Mucosa of rectum (tissue), 2 donors: ENCODE results near the gene SMKR1.
"Not testable (repeated sequence)": the region's sequence is repeated elsewhere in the genome, so short reads cannot be mapped to it uniquely, and the experiment has no call there.

Source experiments
- H3K27ac ChIP-seq, 2 donors: one replicate each; pipeline ENCODE4 v1.7.0; 2013; ENCODE audit warnings: inconsistent platforms in 2 of 2, low read depth in 2 of 2, low read length in 2 of 2
- H3K27me3 ChIP-seq, 2 donors: one replicate each; pipeline ENCODE4 v1.7.0; 2013; ENCODE audit warnings: low read length in 2 of 2; ENCODE audit not compliant: control insufficient read depth in 2 of 2, insufficient read depth in 2 of 2
- H3K36me3 ChIP-seq, 2 donors: one replicate each; pipeline ENCODE4 v1.7.0; 2013; ENCODE audit warnings: low read length in 2 of 2; ENCODE audit not compliant: control insufficient read depth in 2 of 2, insufficient read depth in 2 of 2
- H3K4me1 ChIP-seq, 2 donors: one replicate each; pipeline ENCODE4 v1.7.0; 2013; ENCODE audit warnings: low read length in 2 of 2, mild to moderate bottlenecking in 1 of 2; ENCODE audit not compliant: control insufficient read depth in 2 of 2, insufficient read depth in 2 of 2
- H3K4me3 ChIP-seq, 2 donors: one replicate each; pipeline ENCODE4 v1.7.0; 2013; ENCODE audit warnings: low read length in 2 of 2
- H3K9ac ChIP-seq, 2 donors: one replicate each; pipeline ENCODE4 v1.7.0; 2013; ENCODE audit warnings: low read length in 2 of 2, low read depth in 1 of 2, mild to moderate bottlenecking in 1 of 2
- H3K9me3 ChIP-seq, 2 donors: one replicate each; pipeline ENCODE4 v1.7.0; 2013; ENCODE audit warnings: low read length in 2 of 2; ENCODE audit not compliant: control insufficient read depth in 2 of 2
- donor health status: healthy.
- donor health status: Normal muscosa, but diverticular disease.

The SMKR1 gene

DNA sequence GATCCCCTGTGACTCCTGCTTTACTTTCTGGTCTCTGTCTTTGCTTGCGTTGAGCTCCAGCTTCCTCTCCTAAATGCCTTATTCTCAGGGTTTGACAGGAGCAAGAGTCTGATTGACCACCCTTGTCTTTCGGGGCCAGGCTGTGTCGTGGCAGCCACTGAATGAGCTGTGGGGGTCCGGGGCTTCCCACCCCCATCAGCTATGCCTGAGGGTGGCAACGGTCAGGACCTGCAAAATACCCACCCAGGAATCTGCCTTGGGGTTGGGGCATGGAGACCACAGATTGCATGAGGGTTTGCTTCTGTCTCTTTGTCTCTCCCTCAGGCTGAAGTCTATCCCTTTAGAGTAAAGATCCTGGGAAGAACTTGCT, 20.6 kb downstream of the SMKR1 start:
- Histone ChIP-seq H3K4me3 (no peak overlapping the region), H3K4me1 (no peaks in the 10 kb centered on the region), H3K36me3 (no peaks in the 10 kb centered on the region), H3K27ac (no peak overlapping the region), H3K27me3 (peaks cover 0 to 3% of the 10 kb centered on the region in 2 donors), H3K9me3 (no peaks in the 10 kb centered on the region), H3K9ac (no peak overlapping the region)

DNA sequence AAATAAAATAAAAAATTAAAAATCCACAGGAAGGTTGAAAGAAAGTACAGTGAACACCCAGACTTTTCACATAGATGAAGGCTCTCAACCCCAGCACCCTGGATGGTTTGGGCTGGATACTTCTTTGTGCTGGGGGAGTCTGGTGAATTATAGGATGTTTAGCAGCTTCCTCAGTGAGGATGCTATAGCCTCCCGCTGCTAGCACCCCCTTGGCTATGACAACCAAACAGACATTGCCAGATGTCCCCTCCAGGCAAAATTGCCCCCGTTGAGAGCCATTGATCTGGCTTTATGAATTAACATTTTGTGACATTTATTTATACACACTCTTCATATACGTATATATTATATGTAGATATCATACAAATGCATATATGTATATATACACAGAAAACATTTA, 21.6 kb downstream of the SMKR1 start:
- Histone ChIP-seq H3K4me1 (no peaks in the 10 kb centered on the region), H3K9ac (no peak overlapping the region), H3K27ac (no peak overlapping the region), H3K4me3 (no peak overlapping the region), H3K9me3 (no peaks in the 10 kb centered on the region), H3K36me3 (no peaks in the 10 kb centered on the region), H3K27me3 (peaks cover 0 to 3% of the 10 kb centered on the region in 2 donors)

DNA sequence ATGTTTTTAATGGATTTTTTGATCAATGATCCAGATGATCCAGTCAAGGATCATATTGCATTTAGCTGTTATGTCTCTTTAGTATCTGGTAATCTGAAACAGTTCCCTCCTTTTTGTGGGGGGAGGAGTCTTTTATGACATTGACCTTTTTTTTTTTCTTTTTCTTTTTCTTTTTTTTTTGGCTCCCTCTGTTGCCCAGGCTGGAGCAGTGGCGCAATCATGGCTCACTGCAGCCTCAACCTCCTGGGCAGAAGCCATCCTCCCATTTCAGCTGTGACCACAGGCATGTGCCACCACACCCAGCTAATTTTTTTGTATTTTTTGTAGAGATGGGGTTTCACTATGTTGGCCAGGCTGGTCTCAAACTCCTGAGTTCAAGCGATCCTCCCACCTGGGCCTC, 22.1 kb downstream of the SMKR1 start:
- not testable (repeated sequence) for H3K27ac ChIP-seq, H3K36me3 ChIP-seq, H3K9ac ChIP-seq, H3K4me3 ChIP-seq, H3K9me3 ChIP-seq, H3K27me3 ChIP-seq, H3K4me1 ChIP-seq

DNA sequence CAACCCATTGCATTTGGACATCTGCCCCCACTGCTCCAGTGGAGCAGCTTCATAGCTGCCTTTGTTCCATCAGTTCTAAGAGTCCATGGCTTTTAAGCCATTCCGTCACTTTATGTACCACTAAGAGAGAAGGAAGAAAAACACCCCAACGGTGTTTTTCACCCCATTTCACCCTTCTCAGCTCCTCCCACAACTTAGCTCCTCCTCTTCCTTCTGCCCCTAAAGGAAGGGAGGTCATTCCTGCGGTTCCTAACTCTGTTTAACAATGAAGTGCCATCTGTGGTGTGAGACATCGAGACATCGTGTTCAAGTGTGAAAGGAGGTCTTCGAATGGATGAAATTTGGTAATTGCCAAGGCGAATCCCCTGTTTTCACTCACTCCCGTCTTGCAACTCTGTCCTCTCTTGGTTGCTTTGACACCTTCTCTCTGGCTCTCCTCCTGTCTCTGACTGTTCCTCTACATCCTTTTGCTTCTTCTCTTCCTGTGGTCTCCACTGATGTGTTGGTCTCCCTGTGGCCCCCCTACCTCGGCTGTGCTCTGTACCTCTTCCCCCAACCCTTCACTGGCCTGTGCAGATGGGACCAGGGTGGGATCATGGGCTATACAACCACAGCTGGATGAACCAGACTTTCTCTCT, 23.0 kb downstream of the SMKR1 start:
- Histone ChIP-seq H3K9me3 (no peaks in the 10 kb centered on the region), H3K36me3 (no peaks in the 10 kb centered on the region), H3K27ac (no peak overlapping the region), H3K4me1 (no peaks in the 10 kb centered on the region), H3K27me3 (peaks cover 0 to 3% of the 10 kb centered on the region in 2 donors), H3K9ac (no peak overlapping the region), H3K4me3 (no peak overlapping the region)

DNA sequence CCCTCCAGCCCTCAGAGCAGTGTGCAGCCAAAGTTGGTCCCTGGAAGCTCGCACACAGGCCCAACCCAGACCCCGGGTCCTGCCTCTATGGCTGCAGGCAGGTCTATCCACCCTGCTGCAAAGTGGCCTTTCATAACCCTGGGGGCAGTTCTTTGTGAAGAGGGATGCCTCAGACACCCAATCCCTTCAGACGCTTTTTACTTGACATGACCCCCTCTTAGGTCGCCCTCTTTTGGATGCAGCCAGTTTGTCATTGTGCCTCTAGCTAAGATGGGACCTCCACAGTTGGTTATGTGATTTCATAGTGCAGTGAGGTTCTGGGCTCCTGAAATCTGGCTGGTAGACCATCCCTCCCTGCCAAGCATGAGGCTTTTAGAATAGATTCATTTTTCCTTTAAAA, 27.3 kb downstream of the SMKR1 start:
- no peaks in the 10 kb centered on the region for H3K4me1 ChIP-seq
- H3K9ac ChIP-seq = no peak overlapping the region
- H3K27ac ChIP-seq = no peak overlapping the region
- no peaks in the 10 kb centered on the region for H3K9me3 ChIP-seq
- H3K27me3 ChIP-seq = no peaks in the 10 kb centered on the region
- H3K4me3 ChIP-seq = no peak overlapping the region
- no peaks in the 10 kb centered on the region for H3K36me3 ChIP-seq

DNA sequence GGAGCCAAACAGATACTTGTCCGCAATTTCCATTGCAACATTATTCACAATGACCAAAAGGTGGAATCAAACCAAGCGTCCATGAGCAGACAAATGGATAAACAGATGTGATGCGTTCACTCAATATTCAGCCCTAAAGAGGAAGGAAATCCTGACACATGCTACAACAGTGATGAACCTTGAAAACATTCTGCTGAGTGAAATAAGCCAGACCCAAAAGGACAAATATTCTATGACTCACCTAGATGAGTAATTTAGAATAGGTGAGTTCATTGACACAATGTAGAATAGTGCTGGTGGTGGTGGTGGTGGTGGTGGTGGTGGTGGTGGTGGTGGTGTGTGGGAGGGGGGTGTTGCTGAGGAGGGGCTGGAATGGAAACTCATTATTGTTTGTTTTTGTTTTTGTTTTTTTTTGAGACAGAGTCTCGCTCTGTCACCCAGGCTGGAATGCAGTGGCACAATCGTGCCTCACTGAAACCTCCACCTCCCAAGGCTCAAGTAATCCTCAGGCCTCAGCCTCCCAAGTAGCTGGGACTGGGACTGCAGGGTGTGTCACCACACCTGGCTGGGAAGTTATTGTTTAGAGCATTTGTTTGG, 28.6 kb downstream of the SMKR1 start:
- no peaks in the 10 kb centered on the region for H3K9me3 ChIP-seq
- no peak overlapping the region for H3K4me3 ChIP-seq
- no peaks in the 10 kb centered on the region for H3K4me1 ChIP-seq
- H3K9ac ChIP-seq = no peak overlapping the region
- no peaks in the 10 kb centered on the region for H3K27me3 ChIP-seq
- H3K36me3 ChIP-seq = no peaks in the 10 kb centered on the region
- no peak overlapping the region for H3K27ac ChIP-seq

DNA sequence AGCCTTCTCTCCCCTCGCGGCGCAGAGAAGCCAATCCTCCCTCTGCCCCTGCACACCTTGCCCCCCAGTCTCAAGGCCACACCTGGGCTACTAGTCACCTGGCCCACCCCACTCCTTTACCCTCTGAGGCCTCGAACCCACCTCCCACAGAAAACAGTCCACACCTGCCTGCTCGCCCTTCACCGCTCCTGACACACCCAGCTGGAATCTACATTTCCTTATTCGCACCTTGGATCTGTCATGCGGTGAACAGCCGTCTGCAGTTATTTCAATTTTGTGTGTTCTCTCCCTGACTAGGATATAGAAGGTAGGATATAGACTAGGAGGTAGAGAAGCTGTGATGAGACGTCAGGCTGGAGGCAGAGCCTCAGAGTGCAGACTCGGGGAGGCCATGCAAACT, 29.4 kb downstream of the SMKR1 start:
- Histone ChIP-seq H3K4me3 (no peak overlapping the region), H3K9ac (no peak overlapping the region), H3K4me1 (no peaks in the 10 kb centered on the region), H3K9me3 (no peaks in the 10 kb centered on the region), H3K27me3 (no peaks in the 10 kb centered on the region), H3K27ac (no peak overlapping the region), H3K36me3 (no peaks in the 10 kb centered on the region)

DNA sequence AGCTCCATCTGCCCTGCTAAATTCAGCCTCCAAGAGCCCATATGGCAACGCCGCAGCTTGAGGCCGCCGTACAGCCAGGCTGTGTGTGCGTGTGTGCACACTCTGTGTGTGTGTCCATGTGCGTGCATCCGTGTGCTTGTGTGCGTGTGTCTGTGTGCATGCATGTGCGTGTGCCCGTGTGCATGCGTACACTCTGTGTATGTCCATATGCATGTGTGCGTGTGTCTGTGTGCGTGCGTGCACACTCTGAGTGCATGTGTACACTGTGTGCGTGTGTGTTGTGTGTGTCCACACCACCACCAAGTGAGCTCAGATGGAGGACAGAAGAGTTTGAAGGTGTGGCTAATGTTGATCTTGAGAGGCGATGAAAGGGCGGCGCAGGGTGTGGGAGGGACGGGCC, 30.0 kb downstream of the SMKR1 start:
- H3K27me3 ChIP-seq = no peaks in the 10 kb centered on the region
- H3K9ac ChIP-seq = no peak overlapping the region
- H3K4me1 ChIP-seq = no peaks in the 10 kb centered on the region
- H3K4me3 ChIP-seq = no peak overlapping the region
- no peaks in the 10 kb centered on the region for H3K9me3 ChIP-seq
- H3K27ac ChIP-seq = no peak overlapping the region
- H3K36me3 ChIP-seq = no peaks in the 10 kb centered on the region

DNA sequence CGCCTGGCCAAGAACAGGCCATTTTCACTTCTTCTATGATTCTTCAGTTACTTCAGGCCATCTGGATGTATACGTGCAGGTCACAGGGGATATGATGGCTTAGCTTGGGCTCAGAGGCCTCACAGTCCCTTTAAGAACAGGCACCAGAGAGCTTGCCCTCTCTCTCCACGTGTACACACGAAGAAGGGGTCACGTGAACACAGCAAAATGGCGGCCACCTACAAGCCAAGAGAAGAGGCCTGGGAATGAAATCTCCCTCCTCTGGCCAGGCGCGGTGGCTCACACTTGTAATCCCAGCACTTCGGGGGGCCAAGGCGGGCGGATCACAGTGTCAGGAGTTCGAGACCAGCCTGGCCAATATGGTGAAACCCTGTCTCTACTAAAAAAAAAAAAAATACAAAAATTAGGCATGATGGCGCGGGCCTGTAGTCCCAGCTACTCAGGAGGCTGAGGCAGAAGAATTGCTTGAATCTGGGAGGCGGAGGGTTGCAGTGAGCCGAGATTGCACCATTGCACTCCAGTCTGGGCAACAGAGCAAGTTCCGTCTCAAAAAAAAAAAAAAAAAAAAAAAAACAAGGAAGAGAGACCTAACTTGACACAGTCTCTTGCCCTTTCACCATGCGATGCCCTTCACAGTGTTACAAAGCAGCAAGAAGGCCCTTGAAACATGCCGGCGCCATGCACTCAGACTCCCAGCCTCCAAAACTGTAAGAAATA, 32.4 kb downstream of the SMKR1 start:
- H3K9me3 ChIP-seq, H3K27me3 ChIP-seq, H3K36me3 ChIP-seq, H3K27ac ChIP-seq, H3K9ac ChIP-seq, H3K4me3 ChIP-seq, H3K4me1 ChIP-seq: not testable (repeated sequence)

DNA sequence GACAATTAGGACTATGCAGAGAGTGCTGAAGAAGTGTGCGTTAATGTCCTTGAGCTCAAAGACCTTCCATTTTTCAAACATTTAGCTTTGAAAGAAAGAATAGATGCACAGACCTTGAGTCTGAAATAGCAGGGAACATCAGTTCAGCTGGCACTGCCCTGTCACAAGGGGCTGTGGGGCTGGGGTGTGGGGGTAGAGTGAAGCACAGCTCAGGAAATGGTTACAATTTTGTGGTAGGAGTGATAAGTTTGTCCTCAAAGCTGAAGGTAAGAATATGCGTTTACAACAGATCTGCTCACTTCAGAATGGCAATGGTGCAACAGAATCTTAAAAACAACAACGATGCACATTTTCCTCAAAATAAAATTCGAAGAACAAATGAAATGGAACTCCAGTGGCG, 33.6 kb downstream of the SMKR1 start:
- H3K27me3 ChIP-seq = no peaks in the 10 kb centered on the region
- H3K4me1 ChIP-seq = no peaks in the 10 kb centered on the region
- H3K4me3 ChIP-seq = no peak overlapping the region
- no peak overlapping the region for H3K27ac ChIP-seq
- no peaks in the 10 kb centered on the region for H3K36me3 ChIP-seq
- no peak overlapping the region for H3K9ac ChIP-seq
- no peaks in the 10 kb centered on the region for H3K9me3 ChIP-seq
